Thyroid gland (tissue), 4 donors: ENCODE data around the gene BICD1.

Experiments
- CTCF ChIP-seq, 6 experiments: fragments of 200-600 bp in 3 of 6; fragments of 450-650 bp in 3 of 6; sonication (generic) in 3 of 6; IDR thresholded peaks; one replicate each; pipeline ENCODE4 v1.5.1; 2016 to 2019; ENCODE audit warnings: antibody characterized with exemption in 6 of 6, mild to moderate bottlenecking in 2 of 6, inconsistent platforms in 1 of 6, moderate library complexity in 1 of 6
- POLR2A ChIP-seq, 2 donors: fragments of 450-650 bp; IDR thresholded peaks; one replicate each; pipeline ENCODE4 v1.6.1; 2017; ENCODE audit warnings: antibody characterized with exemption in 2 of 2, mild to moderate bottlenecking in 2 of 2, moderate library complexity in 1 of 2

- no peak for TF ChIP-seq CTCF (IDR thresholded peaks at IDR 0.05)
- TF ChIP-seq POLR2A (IDR thresholded peaks at IDR 0.05) = no peak
Observed at GRCh38 chr12:32124637-32125036, 18.0 kb downstream of the BICD1 start.
